HepG2 (cell line): Measurements from ENCODE around the gene MICAL3. TPM values are rescaled to one million over a fixed set of nuclear protein-coding genes. Genes with fewer than 3 reads are reported as not detected.
A peak's percentile ranks its signal among the peaks of the same experiment; 100 is the strongest.

Experiments
- ATAC-seq: fragments of 200-7000 bp; cut with Tn5 transposase; 3 replicates; pipeline ENCODE4 v1.9.1; 2020; ENCODE audit warnings: mild to moderate bottlenecking, moderate library complexity
- BruUV-seq: library from RNA; stranded (reverse); fragments of 400-500 nt; replicated peaks from 2 replicates; lab custom pipeline; 2021; lab: Mats Ljungman, UMichigan
- CTCF ChIA-PET: fragments of 300-600 bp; formaldehyde crosslinking; extraction: SDS; loops from one replicate; lab custom pipeline; 2021; ENCODE audit warnings: low total read pairs, inconsistent platforms, low intra/inter-chr PET ratio; lab: Yijun Ruan, JAX
- POLR2A ChIA-PET: fragments of 350-600 bp; sonication (Branson Sonifier 250); formaldehyde crosslinking; loops from one replicate; lab custom pipeline; 2020; ENCODE audit warnings: antibody characterized with exemption, inconsistent platforms; lab: Yijun Ruan, JAX
- DNase-seq: peaks from one replicate; pipeline ENCODE4 v3.0.0-alpha.2; 2015; ENCODE audit warnings: low spot score
- FAIRE-seq: peaks from 3 replicates; lab custom pipeline; 2011; peaks lifted over from hg19 to GRCh38; lab: Jason Lieb, UNC
- H2AFZ ChIP-seq: one replicate; pipeline ENCODE4 v1.6.1; 2011; ENCODE audit warnings: low read length, inconsistent platforms
- H3K27ac ChIP-seq: fragments of 300-600 bp; 3 replicates; pipeline ENCODE4 v1.8.0; 2011; ENCODE audit warnings: mixed run types, mild to moderate bottlenecking, mixed read lengths, low read length, inconsistent platforms; ENCODE audit not compliant: insufficient read depth; ENCODE audit errors: extremely low read length
- H3K27me3 ChIP-seq, 2 experiments: fragments of 200-600 bp in 1 of 2; 2 replicates in 1 of 2; 3 replicates in 1 of 2; pipeline versions ENCODE4 v1.6.0 to v1.8.0; 2011; ENCODE audit warnings: low read length in 2 of 2, mild to moderate bottlenecking in 2 of 2, moderate library complexity in 2 of 2, inconsistent platforms in 1 of 2; ENCODE audit not compliant: insufficient read depth in 2 of 2, control insufficient read depth in 1 of 2
- H3K36me3 ChIP-seq, 2 experiments: fragments of 200-600 bp in 1 of 2; replicated peaks in 1 of 2; 2 replicates in 1 of 2; 3 replicates in 1 of 2; pipeline versions ENCODE4 v1.5.1 to v1.8.0; 2011; ENCODE audit warnings: low read length in 2 of 2, inconsistent platforms in 1 of 2; ENCODE audit not compliant: insufficient read depth in 2 of 2, control insufficient read depth in 1 of 2
- H3K4me1 ChIP-seq: 2 replicates; pipeline ENCODE4 v1.5.1; 2012; ENCODE audit warnings: low read length, inconsistent platforms; ENCODE audit not compliant: insufficient read depth
- H3K4me2 ChIP-seq: 2 replicates; pipeline ENCODE4 v1.6.0; 2011; ENCODE audit warnings: low read depth, low read length, inconsistent platforms
- H3K4me3 ChIP-seq, 3 experiments: fragments of 200-600 bp in 1 of 3; sonication (generic), shearing (Covaris generic) in 1 of 3; replicated peaks in 1 of 3; 2 replicates each; pipeline ENCODE4 v1.5.1; 2011 to 2016; ENCODE audit warnings: low read length in 3 of 3, inconsistent platforms in 2 of 3, low read depth in 2 of 3, mild to moderate bottlenecking in 2 of 3, control low read depth in 1 of 3, mixed read lengths in 1 of 3; ENCODE audit not compliant: insufficient read depth in 1 of 3
- H3K79me2 ChIP-seq: one replicate; pipeline ENCODE4 v1.6.1; 2011; ENCODE audit warnings: low read length, inconsistent platforms; ENCODE audit not compliant: insufficient read depth
- H3K9ac ChIP-seq: 2 replicates; pipeline ENCODE4 v1.6.0; 2011; ENCODE audit warnings: mild to moderate bottlenecking, low read depth, low read length, inconsistent platforms; ENCODE audit not compliant: insufficient read depth
- H3K9me3 ChIP-seq: 2 replicates; pipeline ENCODE4 v1.5.1; 2012; ENCODE audit warnings: mild to moderate bottlenecking, low read length
- H4K20me1 ChIP-seq: 2 replicates; pipeline ENCODE4 v1.6.0; 2011; ENCODE audit warnings: inconsistent platforms, mild to moderate bottlenecking, low read length, moderate library complexity; ENCODE audit not compliant: insufficient read depth
- KLF12 ChIP-seq: sonication (generic); formaldehyde crosslinking; IDR thresholded peaks from 2 replicates; pipeline ENCODE4 v1.4.0; 2020; ENCODE audit warnings: missing genetic modification reagents, borderline replicate concordance
- PATZ1 ChIP-seq: sonication (generic); formaldehyde crosslinking; IDR thresholded peaks from 2 replicates; pipeline ENCODE4 v1.4.0; 2020; ENCODE audit warnings: missing genetic modification reagents
- RBM39 ChIP-seq: fragments of 200-400 bp; formaldehyde crosslinking; IDR thresholded peaks from one replicate; pipeline ENCODE4 v1.6.1; 2018; ENCODE audit warnings: antibody characterized with exemption, mild to moderate bottlenecking, low read depth, low read length; ENCODE audit not compliant: poor library complexity, severe bottlenecking
- ZBTB38 ChIP-seq: sonication (generic); formaldehyde crosslinking; IDR thresholded peaks from 2 replicates; pipeline ENCODE4 v1.5.1; 2020; ENCODE audit warnings: mild to moderate bottlenecking, missing genetic modification reagents
- ZNF687 ChIP-seq: sonication (generic); formaldehyde crosslinking; IDR thresholded peaks from 2 replicates; pipeline ENCODE4 v1.5.1; 2020; ENCODE audit warnings: mild to moderate bottlenecking, missing genetic modification reagents, moderate library complexity
- ZNF879 ChIP-seq: sonication (generic); formaldehyde crosslinking; IDR thresholded peaks from 2 replicates; pipeline ENCODE4 v1.8.1; 2023; ENCODE audit warnings: missing genetic modification reagents
- WGBS: methylation state at CpG from one replicate; pipeline ENCODE4 v1.1.6; 2017; ENCODE audit warnings: low lambda C conversion rate; 5-methylcytosine and 5-hydroxymethylcytosine counted together
- in situ Hi-C: cut with HindIII; loops from 2 replicates; pipeline ENCODE4 v1.10.0; 2017; ENCODE audit warnings: low pct_unique_long_range_greater_than_20kb; ENCODE audit not compliant: extremely low pct_ligation_motif_present
- intact Hi-C: fragments of 100-400 bp; cut with micrococcal nuclease; formaldehyde crosslinking; loops from one replicate; pipeline ENCODE4 v1.10.0; 2022; ENCODE audit not compliant: unreplicated experiment
- polyA plus RNA-seq, 8 experiments: library from polyadenylated mRNA; depleted of rRNA in 3 of 8; stranded (reverse) in 7 of 8; unstranded in 1 of 8; fragments of >200 nt; fragmentation: Illumina TruSeq in 4 of 8; extraction: Trizol in 4 of 8; gene quantifications; 2 replicates each; pipeline versions ENCODE4 v1.2.1 to v1.2.3, GENCODE V29; 2011 to 2016; ENCODE audit warnings: low read depth in 4 of 8, missing spikeins in 1 of 8, mixed read lengths in 1 of 8; ENCODE audit not compliant: insufficient read depth in 1 of 8
- total RNA-seq, 5 experiments: library from RNA; depleted of rRNA; stranded (reverse); fragments of >200 nt; fragmentation: Illumina TruSeq; extraction: Trizol; gene quantifications; 2 replicates each; pipeline ENCODE4 v1.2.3, GENCODE V29; 2016; ENCODE audit warnings: low read depth in 1 of 5
- TF ChIP-seq, protein P1 (sequence below): sonication (generic); formaldehyde crosslinking; IDR thresholded peaks from 2 replicates; pipeline ENCODE4 v1.4.0; 2020; ENCODE audit warnings: missing genetic modification reagents
- TF ChIP-seq, protein P2 (sequence below): sonication (generic); formaldehyde crosslinking; IDR thresholded peaks from 2 replicates; pipeline ENCODE4 v1.4.0; 2020; ENCODE audit warnings: mild to moderate bottlenecking, missing genetic modification reagents

Gene MICAL3
- total and polyA plus RNA-seq, 2 of the 13 experiments (the other 11 are each of a cell fraction or from before 2014, with no cell fraction given): 5.3 to 12.5 TPM

- no TSS peak for BruUV-seq
- H3K27ac ChIP-seq: no peak overlapping the region
- WGBS: 67% methylated on average over 7 of the region's 16 CpGs
- H3K79me2 ChIP-seq: no peaks in the 10 kb centered on the region
- FAIRE-seq (no peak), ATAC-seq (peak; percentile 78), DNase-seq (peak; percentile 27)
- no peak overlapping the region for H3K4me2 ChIP-seq
- CTCF ChIA-PET: no interaction called here
- H4K20me1 ChIP-seq: no peaks in the 10 kb centered on the region
- H3K4me1 ChIP-seq: peaks cover 20% of the 10 kb centered on the region
- intact Hi-C loops (no loop called here), in situ Hi-C loops (no loop called here)
- TF ChIP-seq RBM39: peak; percentile 26
- peak; percentile 19; the same call in 1 of the 2 replicates for TF ChIP-seq ZNF687
- TF ChIP-seq, protein P1, sequence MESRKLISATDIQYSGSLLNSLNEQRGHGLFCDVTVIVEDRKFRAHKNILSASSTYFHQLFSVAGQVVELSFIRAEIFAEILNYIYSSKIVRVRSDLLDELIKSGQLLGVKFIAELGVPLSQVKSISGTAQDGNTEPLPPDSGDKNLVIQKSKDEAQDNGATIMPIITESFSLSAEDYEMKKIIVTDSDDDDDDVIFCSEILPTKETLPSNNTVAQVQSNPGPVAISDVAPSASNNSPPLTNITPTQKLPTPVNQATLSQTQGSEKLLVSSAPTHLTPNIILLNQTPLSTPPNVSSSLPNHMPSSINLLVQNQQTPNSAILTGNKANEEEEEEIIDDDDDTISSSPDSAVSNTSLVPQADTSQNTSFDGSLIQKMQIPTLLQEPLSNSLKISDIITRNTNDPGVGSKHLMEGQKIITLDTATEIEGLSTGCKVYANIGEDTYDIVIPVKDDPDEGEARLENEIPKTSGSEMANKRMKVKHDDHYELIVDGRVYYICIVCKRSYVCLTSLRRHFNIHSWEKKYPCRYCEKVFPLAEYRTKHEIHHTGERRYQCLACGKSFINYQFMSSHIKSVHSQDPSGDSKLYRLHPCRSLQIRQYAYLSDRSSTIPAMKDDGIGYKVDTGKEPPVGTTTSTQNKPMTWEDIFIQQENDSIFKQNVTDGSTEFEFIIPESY (CRISPR knock-in tag): peak; percentile 51; the same call in 1 of the 2 replicates
- no peak for TF ChIP-seq KLF12
- peak; percentile 60; the same call in 1 of the 2 replicates for TF ChIP-seq PATZ1 (CRISPR knock-in tag)
- no peak for TF ChIP-seq ZNF879 (CRISPR knock-in tag)
- 0 out of 2 replicates have a peak, but pooled peaks have one; percentile 38 for TF ChIP-seq ZBTB38 (CRISPR knock-in tag)
- TF ChIP-seq, protein P2, sequence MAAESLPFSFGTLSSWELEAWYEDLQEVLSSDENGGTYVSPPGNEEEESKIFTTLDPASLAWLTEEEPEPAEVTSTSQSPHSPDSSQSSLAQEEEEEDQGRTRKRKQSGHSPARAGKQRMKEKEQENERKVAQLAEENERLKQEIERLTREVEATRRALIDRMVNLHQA (CRISPR knock-in tag): no peak
- POLR2A ChIA-PET: no interaction called here
- H2AFZ ChIP-seq: no peak overlapping the region
- no peaks in the 10 kb centered on the region for H3K9me3 ChIP-seq
- no peaks in the 10 kb centered on the region for H3K27me3 ChIP-seq
- H3K9ac ChIP-seq: no peak overlapping the region
- peaks cover 11 to 28% of the 10 kb centered on the region in 2 experiments; a peak in 4 of 5 replicates for H3K36me3 ChIP-seq
- H3K4me3 ChIP-seq: peak overlapping the region in 1 of 3 experiments; percentile 12; a peak in 1 of 6 replicates
Observed at GRCh38 chr22:17841836-17842235, 182.5 kb downstream of the MICAL3 start.
